ENCODE data around the gene ELOVL4.

The ELOVL4 gene

DNA sequence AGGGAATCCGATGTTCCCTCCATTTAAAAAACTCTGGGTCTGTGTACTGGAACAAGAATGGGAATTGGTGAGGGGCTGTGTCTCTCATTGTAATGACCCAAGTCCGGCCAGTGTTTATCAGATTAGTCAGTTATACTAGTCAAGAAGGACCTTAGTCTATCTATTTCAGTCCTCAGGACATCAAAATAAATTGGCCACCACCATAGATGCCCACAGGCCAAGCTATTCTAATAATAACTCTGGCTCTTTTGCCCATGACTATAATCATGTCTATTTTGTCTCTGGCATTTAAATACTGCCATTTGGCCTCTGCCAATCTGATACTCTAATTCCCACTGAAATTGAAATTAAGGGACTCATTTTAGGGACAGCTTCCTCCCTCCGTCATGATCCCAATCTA is 37.8 kb downstream of the ELOVL4 start:
- DNase-seq, result no peak

DNA sequence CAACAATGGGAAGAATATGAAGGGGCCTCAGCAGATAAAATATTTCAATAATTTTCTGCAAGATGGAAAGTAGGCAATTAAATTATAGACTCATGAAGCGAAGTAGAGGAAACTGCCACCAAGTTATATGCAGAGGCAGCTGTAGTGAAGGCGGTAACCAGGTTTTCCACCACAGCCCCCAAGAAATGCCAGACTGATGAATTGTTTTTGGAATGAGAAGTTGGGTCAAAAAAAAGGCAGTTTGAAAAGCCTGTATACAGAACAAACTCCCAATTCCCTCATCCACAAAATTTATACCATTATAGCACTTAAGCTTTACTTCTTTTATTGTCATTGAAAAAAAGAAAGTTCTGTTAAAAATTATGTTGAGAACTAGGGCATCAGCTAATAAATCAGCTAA is 45.3 kb downstream of the ELOVL4 start:
- no peak for DNase-seq

DNA sequence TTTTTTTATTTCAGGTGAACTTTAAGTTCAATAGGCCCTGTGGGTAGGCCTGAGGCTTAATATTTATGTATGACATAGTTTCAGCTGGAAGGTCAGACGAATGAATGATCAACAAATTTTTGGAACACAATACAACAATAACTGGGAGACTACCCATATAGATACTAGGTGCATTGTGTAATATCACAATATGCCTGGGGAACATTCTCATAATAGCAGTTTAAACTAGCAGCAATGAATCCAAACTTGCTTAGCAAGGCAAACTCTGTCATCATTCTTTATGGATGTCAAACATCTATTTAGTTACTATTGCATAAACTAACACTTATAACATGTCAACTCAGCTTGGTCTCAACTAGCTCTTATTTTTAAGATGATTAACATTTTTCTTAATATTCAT is 49.3 kb downstream of the ELOVL4 start:
- no peak for DNase-seq

DNA sequence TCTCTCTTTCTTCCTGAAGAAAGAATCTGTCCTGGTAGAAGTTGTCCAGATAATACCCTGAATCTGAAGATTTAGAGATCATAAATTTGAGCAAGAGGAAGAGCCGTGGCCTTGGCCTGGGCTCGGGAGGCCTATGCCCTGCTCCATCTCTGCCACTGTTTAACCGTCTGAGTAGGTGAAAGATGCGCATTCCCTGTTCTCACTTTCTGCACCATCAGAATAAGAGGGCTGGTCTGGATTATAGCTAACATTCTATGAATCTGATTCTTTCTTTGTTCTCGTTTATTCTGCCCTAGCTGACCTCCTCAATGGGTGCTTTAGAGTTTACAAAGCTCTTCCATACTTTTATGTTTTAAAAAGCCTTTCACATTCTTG is 51.3 kb downstream of the ELOVL4 start:
- no peak for DNase-seq

DNA sequence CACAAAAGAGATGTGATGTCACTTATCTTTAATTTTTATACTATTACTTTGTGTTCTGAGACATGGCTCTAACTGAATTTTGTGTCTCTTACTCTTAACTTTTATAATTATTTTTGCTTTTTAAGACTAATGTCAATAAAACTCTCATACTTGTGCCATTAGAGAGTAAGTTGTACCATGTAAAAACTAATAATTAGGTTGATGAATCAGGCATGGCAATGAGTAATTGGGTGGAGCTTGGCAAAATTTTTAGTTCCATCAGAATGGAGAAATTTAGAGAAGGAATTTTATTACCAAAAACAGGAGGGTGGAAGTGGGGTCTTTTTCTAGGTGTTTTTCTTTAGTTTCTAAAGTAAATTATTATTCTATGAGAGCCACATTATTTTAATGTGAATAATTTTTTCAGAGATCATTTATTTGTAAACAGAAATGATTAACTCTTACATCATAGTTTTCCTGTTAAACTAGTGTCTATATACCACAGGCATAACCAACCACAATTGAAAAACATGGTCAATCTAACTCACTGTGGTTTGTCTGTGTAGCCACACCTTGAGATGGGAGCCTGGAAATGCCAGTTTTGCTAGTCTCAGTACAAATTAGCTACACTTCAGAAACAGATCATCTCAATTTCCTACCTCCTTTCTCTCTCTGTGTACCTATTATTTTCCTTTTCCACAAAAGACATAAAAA is 51.8 kb downstream of the ELOVL4 start:
- DNase-seq, result no peak

DNA sequence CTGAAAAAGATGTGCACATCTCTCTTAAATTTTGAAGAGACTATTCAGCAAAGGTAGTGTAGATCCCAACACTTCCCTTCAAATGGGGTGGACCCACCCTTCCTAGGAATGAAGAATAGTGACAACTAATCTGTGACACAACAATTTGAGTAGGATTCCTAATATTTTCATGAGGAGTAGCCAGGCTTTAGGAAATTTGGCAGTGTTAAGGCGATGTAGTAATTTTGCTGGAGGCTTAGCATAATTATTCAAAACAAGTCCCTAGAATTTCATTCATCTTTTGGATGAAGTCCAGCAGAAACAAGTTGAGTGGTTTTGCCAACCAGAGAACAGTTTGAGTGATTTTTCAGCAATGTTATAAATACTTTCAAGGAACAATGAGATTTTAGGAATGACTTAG is 52.4 kb downstream of the ELOVL4 start:
- no peak for DNase-seq

DNA sequence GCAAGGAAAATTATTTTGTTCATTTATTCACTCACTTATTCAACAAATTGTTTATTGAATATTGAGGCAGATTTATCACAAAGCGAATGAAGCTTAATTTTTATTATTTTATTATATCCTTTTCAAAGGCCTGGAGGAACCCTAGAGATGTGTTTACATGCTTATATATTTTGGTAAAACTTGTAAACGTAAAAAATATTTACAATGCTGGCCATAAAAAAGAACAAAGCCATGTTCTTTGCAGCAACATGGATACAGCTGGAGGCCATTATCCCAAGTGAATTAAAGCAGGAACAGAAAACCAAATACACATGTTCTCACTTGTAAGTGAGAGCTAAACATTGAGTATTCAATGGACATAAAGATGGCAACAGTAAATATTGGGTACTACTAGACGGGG is 58.8 kb downstream of the ELOVL4 start:
- DNase-seq, result no peak

DNA sequence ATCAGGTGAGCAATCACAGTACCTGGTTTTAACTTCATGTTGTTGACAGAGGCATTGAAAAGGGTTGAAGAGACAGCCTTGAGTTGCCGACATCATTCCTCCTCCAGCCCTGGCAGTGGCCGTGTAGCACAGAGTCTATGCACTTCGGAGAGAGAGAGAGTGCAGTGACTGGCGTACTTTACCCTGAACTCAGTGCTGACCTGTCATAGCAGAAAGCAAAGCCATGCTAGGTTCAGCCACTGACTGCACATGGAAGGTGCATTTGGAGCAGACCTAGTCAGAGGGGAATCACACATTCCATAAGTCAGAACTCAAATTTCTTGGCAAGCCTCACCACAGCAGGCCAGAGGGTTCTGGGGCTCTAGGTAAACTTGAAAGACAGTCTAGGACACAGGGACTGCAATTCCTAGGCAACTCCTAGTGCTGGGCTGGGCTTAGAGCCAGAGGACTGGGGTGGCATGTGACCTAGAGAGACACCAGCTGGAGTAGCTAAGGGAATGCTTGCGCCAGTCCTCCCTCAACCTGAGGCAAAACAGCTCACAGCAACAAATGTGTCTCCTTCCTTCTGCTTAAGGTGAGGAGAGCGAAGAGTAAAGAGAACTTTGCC is 69.1 kb downstream of the ELOVL4 start:
- DNase-seq, result no peak

DNA sequence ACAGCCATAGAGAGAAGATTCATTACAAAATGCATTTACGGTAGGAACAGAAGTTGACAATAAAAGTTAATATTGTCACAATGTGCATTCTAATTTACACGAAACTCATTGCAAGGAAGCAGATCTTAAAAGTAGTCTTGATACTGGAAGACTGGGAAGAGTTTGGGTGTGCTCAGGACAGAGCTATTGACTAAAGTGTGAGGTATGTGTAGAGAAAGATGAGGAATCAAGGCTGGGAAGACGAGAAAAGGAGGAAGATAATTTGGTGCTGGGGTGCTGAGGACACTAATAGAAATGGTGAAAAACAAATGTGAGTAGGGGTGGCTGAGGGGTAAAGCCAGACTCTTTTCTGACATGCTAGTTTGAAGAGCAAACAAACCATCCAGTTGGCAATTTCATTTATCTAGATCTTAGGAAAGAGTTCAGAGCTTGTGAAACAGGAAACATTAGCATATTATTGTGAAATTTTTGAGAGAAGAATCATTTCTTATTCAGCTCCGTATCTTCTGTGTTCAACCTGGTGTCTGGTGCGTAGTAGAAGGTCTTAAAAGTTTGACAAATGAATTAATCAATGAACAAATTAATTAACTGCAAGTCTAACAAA is 72.7 kb downstream of the ELOVL4 start:
- DNase-seq, result peak; percentile 9

DNA sequence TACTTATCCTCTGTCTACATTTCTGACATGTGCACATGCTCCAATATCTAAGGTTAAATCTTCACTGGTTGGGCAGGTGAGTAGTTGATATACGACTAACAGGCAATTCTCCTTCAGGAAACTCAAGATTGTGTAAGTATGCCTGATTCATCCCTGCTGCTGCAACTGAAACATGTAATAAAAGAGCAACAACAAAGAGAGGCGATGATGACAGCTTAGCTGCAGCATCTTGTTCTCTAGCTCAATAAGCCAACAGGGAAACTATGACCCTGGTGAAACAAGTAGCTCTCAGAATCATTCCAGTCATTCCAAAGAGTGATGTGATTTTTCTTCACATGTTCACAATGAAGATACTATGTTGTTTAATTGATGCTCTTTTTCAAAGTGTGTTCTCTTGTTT is 74.4 kb downstream of the ELOVL4 start:
- peak; percentile 63 for DNase-seq

DNA sequence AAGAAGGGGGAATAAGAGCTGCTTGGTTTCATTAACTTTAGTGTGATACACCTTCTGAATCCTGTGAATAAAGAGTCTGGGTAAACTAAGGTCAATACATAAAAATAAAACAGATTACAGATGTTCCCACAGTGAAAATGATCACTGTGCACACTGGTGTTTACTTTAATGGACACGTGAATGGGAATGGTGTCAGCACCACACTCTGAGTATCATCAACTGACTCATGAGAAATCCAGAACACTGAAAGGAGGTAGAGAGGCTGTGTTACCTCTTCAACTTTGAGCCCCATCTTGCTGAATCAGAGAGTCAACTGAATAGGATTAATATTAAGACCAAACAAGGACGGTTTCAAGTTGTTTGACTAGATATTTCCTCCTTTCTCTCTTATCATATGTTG is 75.0 kb downstream of the ELOVL4 start:
- no peak for DNase-seq

DNA sequence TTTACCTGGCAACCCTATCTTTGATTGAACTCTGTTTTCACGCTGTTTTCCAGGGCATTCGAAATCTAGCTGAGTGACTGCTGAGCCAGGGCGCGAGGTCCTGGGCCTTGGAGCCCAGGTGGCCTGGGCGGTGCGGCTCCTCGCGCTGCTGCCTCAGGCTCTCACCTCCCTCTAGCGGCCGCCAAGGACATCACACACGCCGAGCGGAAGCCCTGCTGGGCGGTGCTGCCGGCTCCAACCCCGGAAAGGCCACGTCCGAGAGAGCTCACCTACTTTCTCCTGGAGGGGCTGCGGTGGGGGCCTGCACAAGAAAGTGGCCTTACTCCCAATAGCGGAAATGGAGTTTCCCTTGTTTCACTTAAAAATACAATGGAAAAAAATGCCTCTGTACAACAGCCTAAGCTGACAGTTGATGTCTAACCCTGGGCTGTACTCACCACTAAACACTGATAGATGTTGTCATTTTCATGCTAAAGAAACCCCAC is 77.7 kb downstream of the ELOVL4 start:
- peak; percentile 57 for DNase-seq

DNA sequence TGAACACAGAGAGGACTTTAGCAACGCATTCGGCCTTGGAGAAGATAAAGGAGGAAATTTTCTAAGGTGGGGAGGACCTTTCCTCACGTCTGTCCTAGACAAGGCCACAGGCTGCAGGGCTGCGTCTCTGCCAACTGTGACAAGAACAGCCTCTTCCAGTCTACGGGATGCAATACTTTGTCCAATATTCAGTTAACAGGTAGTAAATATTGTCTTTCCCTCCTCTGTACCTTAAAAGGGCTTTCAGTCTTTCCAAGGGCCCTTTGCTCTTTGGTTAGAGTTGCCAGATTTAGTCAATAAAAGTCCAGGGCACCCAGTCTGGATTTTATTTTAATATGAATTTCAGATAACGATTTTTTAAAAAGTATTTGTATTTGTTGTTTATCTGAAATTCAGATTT is 78.2 kb downstream of the ELOVL4 start:
- no peak for DNase-seq

DNA sequence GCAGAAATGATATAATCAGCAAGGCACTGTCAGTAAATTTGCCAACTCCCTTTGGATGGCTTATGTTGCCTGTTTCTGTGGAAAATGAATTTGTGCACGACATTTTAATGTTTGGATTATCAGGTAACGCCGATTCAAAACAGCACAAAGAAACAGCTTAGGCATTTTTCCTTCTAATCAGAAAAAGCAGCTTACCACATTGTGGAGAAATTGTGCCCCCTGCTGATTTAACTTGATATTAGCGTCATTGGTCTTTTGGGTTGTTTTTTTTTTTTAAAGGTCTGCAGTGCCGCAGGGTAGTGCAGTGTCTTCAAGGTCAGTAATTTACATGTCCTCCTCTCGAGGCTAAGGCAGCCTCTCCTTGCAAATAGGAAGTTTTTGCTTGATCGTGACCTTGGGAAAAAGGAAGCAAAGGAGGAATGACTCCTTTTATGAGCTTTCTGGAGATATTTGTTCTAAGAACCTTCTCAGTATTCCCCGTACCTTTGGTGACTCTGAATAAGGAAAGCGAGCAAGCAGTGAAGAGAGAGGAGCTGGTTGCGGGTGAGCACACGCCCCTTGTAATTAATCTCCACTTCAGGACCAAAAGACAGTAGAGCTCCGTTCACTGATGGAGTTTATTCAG is 79.1 kb downstream of the ELOVL4 start:
- DNase-seq, result peak; percentile 28

All from NCI-H226 (cell line).